NOMO-1 treated with DMSO at 0.1 percent for 48 hours (cell line): ENCODE results near the gene SEC23IP.
"Not testable (repeated sequence)": the region's sequence is repeated elsewhere in the genome, so short reads cannot be mapped to it uniquely, and the experiment has no call there.

Experiments used
- DNase-seq: peaks from one replicate; lab custom pipeline; 2025; ENCODE audit not compliant: unreplicated experiment; lab: John Stamatoyannopoulos, UW

The SEC23IP gene

GRCh38 chr10:119892188-119893065 lies at the start of gene SEC23IP:
TSS of gene SEC23IP (plus strand) at chr10:119892730. CDS start at chr10:119892783, 53 bp downstream.
- DNase-seq, result peak; percentile 94

- DNase-seq, result no peak
Measured at GRCh38 chr10:119845656-119846055, 46.9 kb upstream of the SEC23IP start.

GRCh38 chr10:119849031-119849789 lies 43.3 kb upstream of the SEC23IP start:
- DNase-seq, result no peak

GRCh38 chr10:119849944-119850343 lies 42.6 kb upstream of the SEC23IP start:
- DNase-seq, result no peak

GRCh38 chr10:119852277-119852676 lies 40.3 kb upstream of the SEC23IP start:
- no peak for DNase-seq

- no peak for DNase-seq
Measured at GRCh38 chr10:119852822-119853221, 39.7 kb upstream of the SEC23IP start.

GRCh38 chr10:119853574-119853973 lies 39.0 kb upstream of the SEC23IP start:
- DNase-seq, result no peak

- DNase-seq, result no peak
Measured at GRCh38 chr10:119858063-119858462, 34.5 kb upstream of the SEC23IP start.

GRCh38 chr10:119859420-119860258 lies 32.9 kb upstream of the SEC23IP start:
- peak; percentile 65 for DNase-seq

GRCh38 chr10:119860866-119861607 lies 31.5 kb upstream of the SEC23IP start:
- no peak for DNase-seq

GRCh38 chr10:119862524-119862923 lies 30.0 kb upstream of the SEC23IP start:
- DNase-seq, result no peak

- no peak for DNase-seq
Measured at GRCh38 chr10:119863951-119864565, 28.5 kb upstream of the SEC23IP start.

GRCh38 chr10:119865699-119866240 lies 26.8 kb upstream of the SEC23IP start:
- DNase-seq, result no peak

- DNase-seq, result no peak
Measured at GRCh38 chr10:119867317-119867716, 25.2 kb upstream of the SEC23IP start.

- not testable (repeated sequence) for DNase-seq
Measured at GRCh38 chr10:119869398-119869797, 23.1 kb upstream of the SEC23IP start.

- peak; percentile 52 for DNase-seq
Measured at GRCh38 chr10:119871881-119872609, 20.5 kb upstream of the SEC23IP start.

GRCh38 chr10:119872610-119872859 lies 20.0 kb upstream of the SEC23IP start, which contains the start of gene MCMBP:
TSS of gene MCMBP (minus strand) at chr10:119872843. CDS start at chr10:119872584, 259 bp downstream.
- no peak for DNase-seq

GRCh38 chr10:119872860-119873681 lies 19.5 kb upstream of the SEC23IP start:
- DNase-seq, result peak; percentile 82
